Thyroid gland (tissue), 4 donors: ENCODE results near the gene FNDC3B. TPM values are rescaled to one million over a fixed set of nuclear protein-coding genes. Genes with fewer than 3 reads are reported as not detected.

ENCODE experiments used
- DNase-seq, 2 donors: peaks; one replicate each; pipeline ENCODE4 v3.0.0-alpha.2; 2019
- H3K27ac ChIP-seq, 3 donors: fragments of 200-600 bp; sonication (generic); 1 replicate in 2 of 3; 2 replicates in 1 of 3; pipeline ENCODE4 v1.5.1; 2016 to 2019; ENCODE audit warnings: mild to moderate bottlenecking in 1 of 3, moderate library complexity in 1 of 3
- H3K27me3 ChIP-seq: fragments of 200-600 bp; sonication (generic); one replicate; pipeline ENCODE4 v1.5.1; 2019
- H3K36me3 ChIP-seq, 2 donors: fragments of 200-600 bp; sonication (generic); one replicate each; pipeline ENCODE4 v1.5.1; 2016 to 2019
- H3K4me1 ChIP-seq, 2 donors: fragments of 200-600 bp; sonication (generic); one replicate each; pipeline ENCODE4 v1.5.1; 2017 to 2019
- H3K4me3 ChIP-seq, 3 donors: fragments of 200-600 bp; sonication (generic); replicated peaks in 1 of 3; 1 replicate in 2 of 3; 2 replicates in 1 of 3; pipeline ENCODE4 v1.5.1; 2016; ENCODE audit warnings: mild to moderate bottlenecking in 1 of 3
- H3K9me3 ChIP-seq: fragments of 200-600 bp; sonication (generic); one replicate; pipeline ENCODE4 v1.5.1; 2017
- POLR2A ChIP-seq, 2 donors: fragments of 450-650 bp; IDR thresholded peaks; one replicate each; pipeline ENCODE4 v1.6.1; 2017; ENCODE audit warnings: antibody characterized with exemption in 2 of 2, mild to moderate bottlenecking in 2 of 2, moderate library complexity in 1 of 2
- WGBS, 2 donors: methylation state at CpG; one replicate each; pipeline ENCODE4 v1.1.5; 2017; 5-methylcytosine and 5-hydroxymethylcytosine counted together
- intact Hi-C: fragments of 100-400 bp; cut with DNase I; formaldehyde crosslinking; loops from one replicate; pipeline ENCODE4 v1.15.1; 2023
- total RNA-seq, 4 donors: library from RNA; depleted of rRNA; stranded (reverse); fragments of >200 nt; gene quantifications; one replicate each; pipeline ENCODE4 v1.2.3, GENCODE V29; 2016
- TF ChIP-seq, protein P1 (sequence below), 6 experiments: fragments of 200-600 bp in 3 of 6; fragments of 450-650 bp in 3 of 6; sonication (generic) in 3 of 6; IDR thresholded peaks; one replicate each; pipeline ENCODE4 v1.5.1; 2016 to 2019; ENCODE audit warnings: antibody characterized with exemption in 6 of 6, mild to moderate bottlenecking in 2 of 6, inconsistent platforms in 1 of 6, moderate library complexity in 1 of 6

FNDC3B gene
- total RNA-seq, 4 donors from 2014 or later = 118 to 172 (median 146) TPM

DNA sequence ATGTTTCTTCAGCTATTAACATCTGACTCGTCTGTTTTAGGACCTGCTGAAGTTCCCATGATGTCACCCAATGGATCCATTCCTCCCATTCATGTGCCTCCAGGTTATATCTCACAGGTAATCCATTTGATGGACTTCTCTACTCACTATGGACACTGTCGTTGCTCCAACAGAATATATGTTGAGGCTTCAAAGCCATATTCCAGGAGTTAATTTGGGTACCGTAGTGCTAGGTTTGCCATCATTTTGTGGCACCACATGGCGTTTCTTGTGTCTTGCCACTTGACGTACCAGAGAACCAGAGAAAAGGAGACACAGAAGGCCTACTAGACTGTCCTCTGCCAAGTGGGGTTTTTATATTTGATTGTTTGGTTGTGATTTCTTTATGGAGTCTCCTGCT, 187.5 kb downstream of the FNDC3B start:
- 96 to 97% methylated on average over 5 of the region's 5 CpGs for WGBS, 2 donors
- Histone ChIP-seq H3K9me3 (no peaks in the 10 kb centered on the region), H3K4me3 (no peak overlapping the region), H3K27me3 (no peaks in the 10 kb centered on the region), H3K27ac (no peak overlapping the region), H3K4me1 (peaks cover 0 to 15% of the 10 kb centered on the region in 2 donors), H3K36me3 (peaks cover 0 to 5% of the 10 kb centered on the region in 2 donors)
- intact Hi-C loops = no loop called here
- DNase-seq = no peak
- TF ChIP-seq, protein P1, sequence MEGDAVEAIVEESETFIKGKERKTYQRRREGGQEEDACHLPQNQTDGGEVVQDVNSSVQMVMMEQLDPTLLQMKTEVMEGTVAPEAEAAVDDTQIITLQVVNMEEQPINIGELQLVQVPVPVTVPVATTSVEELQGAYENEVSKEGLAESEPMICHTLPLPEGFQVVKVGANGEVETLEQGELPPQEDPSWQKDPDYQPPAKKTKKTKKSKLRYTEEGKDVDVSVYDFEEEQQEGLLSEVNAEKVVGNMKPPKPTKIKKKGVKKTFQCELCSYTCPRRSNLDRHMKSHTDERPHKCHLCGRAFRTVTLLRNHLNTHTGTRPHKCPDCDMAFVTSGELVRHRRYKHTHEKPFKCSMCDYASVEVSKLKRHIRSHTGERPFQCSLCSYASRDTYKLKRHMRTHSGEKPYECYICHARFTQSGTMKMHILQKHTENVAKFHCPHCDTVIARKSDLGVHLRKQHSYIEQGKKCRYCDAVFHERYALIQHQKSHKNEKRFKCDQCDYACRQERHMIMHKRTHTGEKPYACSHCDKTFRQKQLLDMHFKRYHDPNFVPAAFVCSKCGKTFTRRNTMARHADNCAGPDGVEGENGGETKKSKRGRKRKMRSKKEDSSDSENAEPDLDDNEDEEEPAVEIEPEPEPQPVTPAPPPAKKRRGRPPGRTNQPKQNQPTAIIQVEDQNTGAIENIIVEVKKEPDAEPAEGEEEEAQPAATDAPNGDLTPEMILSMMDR (IDR thresholded peaks at IDR 0.05) = no peak
- no peak for TF ChIP-seq POLR2A (IDR thresholded peaks at IDR 0.05)

DNA sequence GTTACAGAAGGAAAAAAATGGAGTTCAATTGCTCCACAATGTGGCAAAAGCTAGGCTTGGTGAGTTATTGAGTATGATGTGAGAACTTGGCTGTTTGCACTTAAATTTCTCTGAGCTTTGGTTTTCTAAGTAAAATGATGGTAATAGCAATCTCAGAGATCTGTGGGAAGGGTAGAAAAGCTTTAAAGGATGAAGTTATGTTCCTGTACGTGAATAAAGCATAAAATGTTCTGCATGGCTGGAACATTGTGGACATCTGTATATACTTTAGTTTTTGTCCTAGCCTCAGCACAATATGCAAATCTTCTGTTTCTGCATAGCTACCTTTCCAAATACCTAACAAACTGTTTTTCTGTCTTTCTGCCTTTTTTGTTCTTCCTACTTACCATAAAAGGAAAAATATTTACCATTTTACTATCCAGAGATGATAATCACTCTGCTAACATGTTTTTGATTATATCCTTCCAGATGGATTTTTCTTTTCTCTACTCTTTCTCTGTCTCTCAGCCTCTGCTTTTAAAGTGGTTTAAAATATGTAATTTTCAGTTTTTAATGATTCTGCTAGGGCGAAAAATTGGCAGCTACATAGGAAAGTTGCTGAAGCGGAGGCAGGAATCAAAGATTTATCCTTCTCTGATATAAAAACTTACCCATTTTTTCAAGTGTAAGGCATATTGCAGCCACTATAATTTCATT, 188.1 kb downstream of the FNDC3B start:
- peaks cover 3 to 13% of the 10 kb centered on the region in 2 donors for H3K4me1 ChIP-seq
- H3K27me3 ChIP-seq = no peaks in the 10 kb centered on the region
- WGBS, 2 donors = 88 to 89% methylated on average over 3 of the region's 3 CpGs
- no peak overlapping the region for H3K27ac ChIP-seq
- intact Hi-C loops = no loop called here
- peaks cover 0 to 5% of the 10 kb centered on the region in 2 donors for H3K36me3 ChIP-seq
- no peaks in the 10 kb centered on the region for H3K9me3 ChIP-seq
- H3K4me3 ChIP-seq = no peak overlapping the region
- no peak for TF ChIP-seq POLR2A (IDR thresholded peaks at IDR 0.05)
- TF ChIP-seq, protein P1 (IDR thresholded peaks at IDR 0.05) = no peak
- DNase-seq = no peak

DNA sequence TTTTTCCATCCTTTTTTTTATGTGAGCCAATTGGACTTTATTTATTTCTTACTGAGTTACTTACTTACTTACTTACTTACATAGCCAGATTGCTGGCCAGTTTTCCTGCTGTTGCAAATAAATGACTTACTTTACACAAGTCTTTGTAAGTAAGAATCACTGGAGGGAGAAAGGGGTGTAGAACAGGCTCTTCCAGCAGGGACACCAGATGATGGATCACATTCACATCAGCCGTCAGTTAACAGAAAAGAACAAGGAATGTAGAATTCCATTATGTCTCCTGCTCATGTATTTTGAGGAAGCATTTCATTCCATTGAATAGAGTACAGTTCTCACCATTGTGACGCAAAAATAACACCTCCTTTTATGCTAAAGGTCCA, 188.6 kb downstream of the FNDC3B start:
- no peak for DNase-seq
- Histone ChIP-seq H3K9me3 (no peaks in the 10 kb centered on the region), H3K4me1 (peaks cover 5 to 8% of the 10 kb centered on the region in 2 donors), H3K27ac (no peak overlapping the region), H3K4me3 (no peak overlapping the region), H3K27me3 (no peaks in the 10 kb centered on the region), H3K36me3 (peaks cover 0 to 5% of the 10 kb centered on the region in 2 donors)
- TF ChIP-seq, protein P1 (IDR thresholded peaks at IDR 0.05) = no peak
- no peak for TF ChIP-seq POLR2A (IDR thresholded peaks at IDR 0.05)
- WGBS, 2 donors = 85 to 91% methylated on average over 2 of the region's 2 CpGs
- intact Hi-C loops = no loop called here

DNA sequence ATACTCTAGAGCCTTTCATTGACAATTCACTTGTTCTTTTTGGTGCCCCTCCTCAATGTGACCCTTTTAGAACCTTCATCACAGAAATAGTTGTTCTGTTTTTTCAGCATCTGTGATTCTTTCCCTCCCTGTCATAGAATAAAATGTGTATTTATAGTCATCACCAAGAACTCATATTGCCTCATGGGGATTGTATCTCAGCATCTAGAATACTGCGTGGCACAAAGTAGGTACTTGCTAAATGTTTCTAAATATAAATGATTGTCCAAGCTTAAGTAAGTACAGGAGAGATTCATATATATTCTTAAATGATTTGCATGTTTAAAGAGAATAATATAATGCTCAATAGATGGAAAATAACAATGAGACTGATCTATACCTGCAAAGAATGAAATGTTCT, 190.1 kb downstream of the FNDC3B start:
- H3K4me1 ChIP-seq = peaks cover 0 to 5% of the 10 kb centered on the region in 2 donors
- TF ChIP-seq POLR2A (IDR thresholded peaks at IDR 0.05) = no peak
- TF ChIP-seq, protein P1 (IDR thresholded peaks at IDR 0.05) = no peak
- H3K9me3 ChIP-seq = no peaks in the 10 kb centered on the region
- DNase-seq = no peak
- H3K36me3 ChIP-seq = peaks cover 0 to 5% of the 10 kb centered on the region in 2 donors
- intact Hi-C loops = no loop called here
- H3K27me3 ChIP-seq = no peaks in the 10 kb centered on the region
- H3K27ac ChIP-seq = no peak overlapping the region
- WGBS, 2 donors = 89 to 91% methylated on average over 1 of the region's 1 CpG
- H3K4me3 ChIP-seq = no peak overlapping the region

DNA sequence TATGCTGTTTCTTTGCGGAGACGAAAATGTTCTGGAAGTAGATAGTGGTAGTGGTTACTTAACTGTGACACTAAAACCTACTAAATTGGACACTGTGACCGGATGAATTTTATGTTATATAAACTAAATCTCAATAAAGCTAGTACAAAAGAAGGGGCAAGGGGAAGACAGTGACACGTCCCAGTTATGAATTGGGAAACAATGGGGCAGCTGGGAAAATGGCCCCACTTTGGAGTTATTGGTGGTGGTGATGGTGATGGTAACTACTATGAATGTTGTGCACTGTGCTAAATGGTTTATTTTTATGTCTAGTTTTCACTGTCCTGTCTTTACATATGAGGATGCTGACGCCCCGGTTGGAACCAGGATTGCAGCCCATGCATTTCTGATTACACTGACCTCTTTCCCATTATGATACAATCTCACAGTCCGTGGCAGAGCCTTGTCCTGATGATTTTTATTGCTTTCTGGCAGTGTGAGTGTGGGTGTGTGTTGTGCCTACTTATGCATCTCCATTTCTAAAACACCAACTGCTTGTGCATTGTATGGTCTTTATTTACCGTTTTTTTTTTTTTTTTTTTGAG, 192.0 kb downstream of the FNDC3B start:
- Histone ChIP-seq H3K4me3 (no peak overlapping the region), H3K9me3 (no peaks in the 10 kb centered on the region), H3K27ac (no peak overlapping the region), H3K4me1 (peaks cover 0 to 5% of the 10 kb centered on the region in 2 donors), H3K36me3 (peaks cover 0 to 5% of the 10 kb centered on the region in 2 donors), H3K27me3 (no peaks in the 10 kb centered on the region)
- WGBS, 2 donors = 83 to 90% methylated on average over 8 of the region's 8 CpGs
- TF ChIP-seq POLR2A (IDR thresholded peaks at IDR 0.05) = no peak
- TF ChIP-seq, protein P1 (IDR thresholded peaks at IDR 0.05) = no peak
- intact Hi-C loops = no loop called here
- no peak for DNase-seq
